ENCODE data around the gene SLC35D2.
"Not testable (repeated sequence)": the region's sequence is repeated elsewhere in the genome, so short reads cannot be mapped to it uniquely, and the experiment has no call there.

The SLC35D2 gene

GRCh38 chr9:96400132-96400910, 16.8 kb upstream of the SLC35D2 start:
- DNase-seq (ENCODE audit: low spot score): no peak

- DNase-seq (ENCODE audit: low spot score): no peak
Measured at GRCh38 chr9:96399325-96399633, 15.8 kb upstream of the SLC35D2 start.

GRCh38 chr9:96398582-96399324, 15.2 kb upstream of the SLC35D2 start:
- no peak for DNase-seq (ENCODE audit: low spot score)

- no peak for DNase-seq (ENCODE audit: low spot score)
Measured at GRCh38 chr9:96395964-96396363, 12.5 kb upstream of the SLC35D2 start.

GRCh38 chr9:96394832-96395496, 11.5 kb upstream of the SLC35D2 start:
- DNase-seq (ENCODE audit: low spot score): peak; percentile 49

- no peak for DNase-seq (ENCODE audit: low spot score)
Measured at GRCh38 chr9:96392263-96392662, 8.8 kb upstream of the SLC35D2 start.

GRCh38 chr9:96391021-96391765, 7.7 kb upstream of the SLC35D2 start:
- no peak for DNase-seq (ENCODE audit: low spot score)

GRCh38 chr9:96388144-96388543, 4.6 kb upstream of the SLC35D2 start:
- no peak for DNase-seq (ENCODE audit: low spot score)

- no peak for DNase-seq (ENCODE audit: low spot score)
Measured at GRCh38 chr9:96386157-96386556, 2.6 kb upstream of the SLC35D2 start.

GRCh38 chr9:96382839-96383164, 709 bp downstream of the SLC35D2 start:
- no peak for DNase-seq (ENCODE audit: low spot score)

GRCh38 chr9:96382175-96382574, 1.3 kb downstream of the SLC35D2 start:
- DNase-seq (ENCODE audit: low spot score): no peak

GRCh38 chr9:96381696-96382095, 1.8 kb downstream of the SLC35D2 start:
- DNase-seq (ENCODE audit: low spot score): no peak

GRCh38 chr9:96381125-96381524, 2.4 kb downstream of the SLC35D2 start:
- no peak for DNase-seq (ENCODE audit: low spot score)

- no peak for DNase-seq (ENCODE audit: low spot score)
Measured at GRCh38 chr9:96379461-96379860, 4.0 kb downstream of the SLC35D2 start.

GRCh38 chr9:96378187-96378586, 5.3 kb downstream of the SLC35D2 start:
- DNase-seq (ENCODE audit: low spot score): no peak

- no peak for DNase-seq (ENCODE audit: low spot score)
Measured at GRCh38 chr9:96376891-96377874, 6.3 kb downstream of the SLC35D2 start.

GRCh38 chr9:96375507-96375906, 8.0 kb downstream of the SLC35D2 start:
- not testable (repeated sequence) for DNase-seq (ENCODE audit: low spot score)

GRCh38 chr9:96367943-96368342, 15.6 kb downstream of the SLC35D2 start:
- no peak for DNase-seq (ENCODE audit: low spot score)

- no peak for DNase-seq (ENCODE audit: low spot score)
Measured at GRCh38 chr9:96363175-96363967, 20.1 kb downstream of the SLC35D2 start.

- not testable (repeated sequence) for DNase-seq (ENCODE audit: low spot score)
Measured at GRCh38 chr9:96362119-96362518, 21.4 kb downstream of the SLC35D2 start.

All from ecto neural progenitor cell (in vitro differentiated cells).